Testis (tissue), 2 donors: ENCODE results near the gene AGPAT1.

Experiments used
- CTCF ChIP-seq, 3 experiments: fragments of 450-650 bp in 2 of 3; fragments of 200-600 bp in 1 of 3; sonication (generic) in 1 of 3; IDR thresholded peaks; one replicate each; pipeline ENCODE4 v1.5.1; 2016 to 2019; ENCODE audit warnings: antibody characterized with exemption in 3 of 3, mild to moderate bottlenecking in 2 of 3, moderate library complexity in 1 of 3
- POLR2A ChIP-seq: fragments of 450-650 bp; IDR thresholded peaks from one replicate; pipeline ENCODE4 v1.6.1; 2017; ENCODE audit warnings: antibody characterized with exemption, mild to moderate bottlenecking, moderate library complexity

GRCh38 chr6:32123681-32124080 is 52.2 kb downstream of the AGPAT1 start:
- TF ChIP-seq CTCF (IDR thresholded peaks at IDR 0.05) = no peak
- no peak for TF ChIP-seq POLR2A
